Endothelial cell of umbilical vein (primary cell): ENCODE data around the gene LAMB3. TPM values are rescaled to one million over a fixed set of nuclear protein-coding genes. Genes with fewer than 3 reads are reported as not detected.

ENCODE experiments used
- BruUV-seq: library from RNA; stranded (reverse); fragments of 400-500 nt; replicated peaks from 2 replicates; lab custom pipeline; 2021; lab: Mats Ljungman, UMichigan
- CTCF ChIA-PET: fragments of 300-600, 350-600 bp; sonication (Branson Sonifier 250); formaldehyde crosslinking; loops from one replicate; lab custom pipeline; 2021; ENCODE audit warnings: antibody characterized with exemption, inconsistent platforms; lab: Charles Lee
- POLR2A ChIA-PET: fragments of 300-600, 350-600 bp; sonication (Branson Sonifier 250); formaldehyde crosslinking; loops from one replicate; lab custom pipeline; 2021; ENCODE audit warnings: antibody characterized with exemption, inconsistent platforms; lab: Charles Lee
- DNase-seq: peaks from one replicate; pipeline ENCODE4 v3.0.0-alpha.2; 2011; ENCODE audit warnings: low read depth, low spot score
- FAIRE-seq: peaks from 2 replicates; lab custom pipeline; 2011; peaks lifted over from hg19 to GRCh38; lab: Jason Lieb, UNC
- H2AFZ ChIP-seq: 2 replicates; pipeline ENCODE4 v1.6.0; 2012; ENCODE audit warnings: low read depth, low read length, control low read depth, inconsistent platforms
- H3K27ac ChIP-seq: 2 replicates; pipeline ENCODE4 v1.5.1; 2011; ENCODE audit warnings: low read depth, mild to moderate bottlenecking, control low read depth, low read length, moderate library complexity; ENCODE audit not compliant: insufficient read depth
- H3K27me3 ChIP-seq, 2 experiments: 2 replicates each; pipeline versions ENCODE4 v1.6.0 to v1.6.1; 2011; ENCODE audit warnings: low read length in 2 of 2, mixed read lengths in 1 of 2; ENCODE audit not compliant: control insufficient read depth in 2 of 2, insufficient read depth in 2 of 2
- H3K36me3 ChIP-seq, 2 experiments: 2 replicates in 1 of 2; 3 replicates in 1 of 2; pipeline ENCODE4 v1.5.1; 2011; ENCODE audit warnings: low read length in 2 of 2, mild to moderate bottlenecking in 1 of 2, moderate library complexity in 1 of 2; ENCODE audit not compliant: control insufficient read depth in 2 of 2, insufficient read depth in 2 of 2; ENCODE audit errors: extremely low read depth in 1 of 2
- H3K4me1 ChIP-seq: 3 replicates; pipeline ENCODE4 v1.5.1; 2011; ENCODE audit warnings: mild to moderate bottlenecking, low read length; ENCODE audit not compliant: control insufficient read depth, insufficient read depth; ENCODE audit errors: extremely low read depth
- H3K4me2 ChIP-seq: 2 replicates; pipeline ENCODE4 v1.6.1; 2011; ENCODE audit warnings: low read length, control low read depth, mixed read lengths; ENCODE audit not compliant: insufficient read depth
- H3K4me3 ChIP-seq, 3 experiments: fragments of 200-600 bp in 1 of 3; sonication (generic), shearing (Covaris generic) in 1 of 3; replicated peaks in 1 of 3; 2 replicates each; pipeline ENCODE4 v1.5.1; 2011 to 2016; ENCODE audit warnings: control low read depth in 3 of 3, low read length in 3 of 3, mild to moderate bottlenecking in 2 of 3, inconsistent platforms in 1 of 3, low read depth in 1 of 3, moderate library complexity in 1 of 3; ENCODE audit not compliant: insufficient read depth in 1 of 3
- H3K79me2 ChIP-seq: 2 replicates; pipeline ENCODE4 v1.6.0; 2012; ENCODE audit warnings: low read length, inconsistent platforms; ENCODE audit not compliant: control insufficient read depth, insufficient read depth
- H3K9ac ChIP-seq: replicated peaks from 2 replicates; pipeline ENCODE3; 2011; ENCODE audit warnings: low read length, control low read depth; ENCODE audit not compliant: insufficient read depth; ENCODE audit errors: extremely low read depth
- H3K9me1 ChIP-seq: replicated peaks from 3 replicates; pipeline ENCODE4 v1.6.0; 2011; ENCODE audit warnings: mild to moderate bottlenecking, low read length; ENCODE audit not compliant: control insufficient read depth, insufficient read depth; ENCODE audit errors: extremely low read depth
- H3K9me3 ChIP-seq: replicated peaks from 2 replicates; pipeline ENCODE4 v1.5.1; 2012; ENCODE audit warnings: low read length, inconsistent platforms; ENCODE audit not compliant: control insufficient read depth, insufficient read depth
- H4K20me1 ChIP-seq: replicated peaks from 2 replicates; pipeline ENCODE3; 2011; ENCODE audit warnings: mild to moderate bottlenecking, low read length; ENCODE audit not compliant: control insufficient read depth, insufficient read depth; ENCODE audit errors: extremely low read depth
- CTCF ChIP-seq, 2 donors: IDR thresholded peaks; 1 replicate in 1 of 2; 2 replicates in 1 of 2; pipeline ENCODE4 v1.5.1; 2011; ENCODE audit warnings: low read length in 2 of 2, mild to moderate bottlenecking in 2 of 2, moderate library complexity in 2 of 2, control low read depth in 1 of 2, inconsistent platforms in 1 of 2, low read depth in 1 of 2; ENCODE audit not compliant: insufficient read depth in 1 of 2; ENCODE audit errors: extremely low read depth in 1 of 2
- EZH2 ChIP-seq: IDR thresholded peaks from 2 replicates; pipeline ENCODE4 v1.6.1; 2012; ENCODE audit warnings: borderline replicate concordance, low read depth, mild to moderate bottlenecking, moderate library complexity, low read length, inconsistent platforms; ENCODE audit not compliant: severe bottlenecking
- FOS ChIP-seq: IDR thresholded peaks from 2 replicates; pipeline ENCODE4 v1.6.1; 2011; ENCODE audit warnings: mild to moderate bottlenecking, low read length, moderate library complexity, borderline replicate concordance; ENCODE audit not compliant: insufficient read depth
- GATA2 ChIP-seq: IDR thresholded peaks from 2 replicates; pipeline ENCODE4 v1.7.0; 2011; ENCODE audit warnings: low read depth, mild to moderate bottlenecking, moderate library complexity, mixed read lengths, low read length; ENCODE audit not compliant: insufficient read length, insufficient read depth
- JUN ChIP-seq: IDR thresholded peaks from 2 replicates; pipeline ENCODE4 v1.6.1; 2011; ENCODE audit warnings: borderline replicate concordance, low read depth; ENCODE audit not compliant: insufficient read length, insufficient read depth
- MAX ChIP-seq: IDR thresholded peaks from 2 replicates; pipeline ENCODE4 v1.6.1; 2011; ENCODE audit not compliant: insufficient read depth, insufficient read length
- MYC ChIP-seq: IDR thresholded peaks from one replicate; pipeline ENCODE4 v1.6.1; 2011; ENCODE audit warnings: mild to moderate bottlenecking, low read depth, low read length
- POLR2A ChIP-seq: IDR thresholded peaks from 2 replicates; pipeline ENCODE4 v1.6.1; 2012; ENCODE audit warnings: low read depth, mild to moderate bottlenecking, control low read depth, low read length
- POLR2AphosphoS5 ChIP-seq: IDR thresholded peaks from 2 replicates; pipeline ENCODE4 v1.6.1; 2012; ENCODE audit warnings: low read depth, mild to moderate bottlenecking, control low read depth, low read length, moderate library complexity; ENCODE audit not compliant: insufficient read depth
- dilution Hi-C: fragments of 300-500 bp; cut with MboI; formaldehyde crosslinking; loops from one replicate; pipeline ENCODE4 v1.15.0; 2019; ENCODE audit warnings: low sequenced_read_pairs; ENCODE audit not compliant: extremely low pct_ligation_motif_present
- intact Hi-C: fragments of 100-400 bp; cut with micrococcal nuclease; formaldehyde crosslinking; loops from one replicate; pipeline ENCODE4 v1.10.0; 2022
- polyA plus RNA-seq, 4 experiments: library from polyadenylated mRNA; depleted of rRNA in 3 of 4; stranded (reverse) in 3 of 4; unstranded in 1 of 4; fragments of >200 nt; gene quantifications; 2 replicates each; pipeline versions ENCODE4 v1.2.1 to v1.2.3, GENCODE V29; 2011 to 2012; ENCODE audit warnings: missing spikeins in 1 of 4
- total RNA-seq: library from RNA; stranded (reverse); gene quantifications from 2 replicates; pipeline ENCODE4 v1.2.3, GENCODE V29; 2021

Gene LAMB3
- total and polyA plus RNA-seq, 2 donors (not counting 3 experiments of a cell fraction or from before 2014, with no cell fraction given) = 2.6 to 3.1 TPM

GRCh38 chr1:209647156-209647555, 5.1 kb downstream of the LAMB3 start:
- H3K36me3 ChIP-seq = no peaks in the 10 kb centered on the region
- FAIRE-seq = no peak
- ChIA-PET POLR2A (no interaction called here), CTCF (interaction anchor here (0.8 to 1.5 kb wide), 2 partner anchors 20 to 46 kb away, joined by 3 to 5 read pairs; no protein-coding TSS in a partner anchor)
- H3K79me2 ChIP-seq = no peaks in the 10 kb centered on the region
- H3K4me2 ChIP-seq = no peak overlapping the region
- DNase-seq = no peak
- no peak overlapping the region for H3K9ac ChIP-seq
- no peaks in the 10 kb centered on the region for H3K9me3 ChIP-seq
- H3K27ac ChIP-seq = no peak overlapping the region
- no peak overlapping the region for H2AFZ ChIP-seq
- H3K4me1 ChIP-seq = peaks cover 27% of the 10 kb centered on the region
- TF ChIP-seq JUN (no peak), MAX (no peak), POLR2A (no peak), EZH2 (no peak), FOS (no peak), POLR2AphosphoS5 (no peak), CTCF (IDR thresholded peaks at IDR 0.05; ENCODE audit: extremely low read depth in 1 of 2, insufficient read depth in 1 of 2, low read depth in 1 of 2, low read length in 2 of 2) (no peak), GATA2 (no peak), MYC (no peak)
- BruUV-seq = no TSS peak
- intact Hi-C loops (loop anchor here (5.0 kb wide), 1 partner anchor 45 kb away; no protein-coding TSS in a partner anchor), dilution Hi-C loops (no loop called here)
- no peaks in the 10 kb centered on the region for H3K27me3 ChIP-seq
- no peaks in the 10 kb centered on the region for H4K20me1 ChIP-seq
- H3K4me3 ChIP-seq = no peak overlapping the region
- no peaks in the 10 kb centered on the region for H3K9me1 ChIP-seq
